HepG2 (cell line): ENCODE results near the gene RREB1.

ENCODE experiments used
- FOXP1 ChIP-seq, 2 experiments: fragments of 450-650 bp in 1 of 2; IDR thresholded peaks; 2 replicates each; pipeline ENCODE4 v1.6.1; 2017 to 2018; ENCODE audit warnings: antibody characterized with exemption in 1 of 2
- TF ChIP-seq, protein P1 (sequence below), 2 experiments: sonication (generic) in 1 of 2; formaldehyde crosslinking in 1 of 2; IDR thresholded peaks; 2 replicates each; pipeline versions ENCODE4 v1.4.0 to v1.6.1; 2018 to 2020; ENCODE audit warnings: missing genetic modification reagents in 2 of 2, borderline replicate concordance in 1 of 2, low read depth in 1 of 2, mild to moderate bottlenecking in 1 of 2, missing biosample characterization in 1 of 2

DNA sequence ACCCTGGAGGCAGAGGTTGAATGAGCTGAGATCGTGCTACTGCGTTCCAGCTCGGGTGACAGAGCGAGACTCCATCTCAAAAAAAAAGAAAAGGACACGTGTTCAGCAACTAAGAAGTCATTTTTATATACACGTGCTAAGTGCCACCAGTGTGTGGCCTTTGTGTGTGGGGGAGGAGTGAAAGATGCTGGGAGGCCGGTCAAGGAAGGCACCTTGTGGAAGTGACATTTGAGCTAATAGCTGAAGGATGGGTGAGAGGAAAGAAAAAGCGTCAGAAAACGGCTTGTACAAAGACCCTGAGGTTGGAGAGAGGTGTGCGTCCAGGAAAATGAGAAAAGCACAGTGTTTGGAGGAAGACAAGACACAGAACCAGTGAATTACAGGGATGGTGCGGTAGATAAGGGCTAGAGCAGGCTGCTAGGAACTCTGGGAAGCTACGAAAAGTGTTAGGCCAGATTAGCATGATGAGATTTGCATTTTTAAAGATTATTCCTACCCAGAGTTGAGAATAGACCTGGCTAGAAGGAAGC, 11.6 kb downstream of the RREB1 start:
- TF ChIP-seq, protein P1, sequence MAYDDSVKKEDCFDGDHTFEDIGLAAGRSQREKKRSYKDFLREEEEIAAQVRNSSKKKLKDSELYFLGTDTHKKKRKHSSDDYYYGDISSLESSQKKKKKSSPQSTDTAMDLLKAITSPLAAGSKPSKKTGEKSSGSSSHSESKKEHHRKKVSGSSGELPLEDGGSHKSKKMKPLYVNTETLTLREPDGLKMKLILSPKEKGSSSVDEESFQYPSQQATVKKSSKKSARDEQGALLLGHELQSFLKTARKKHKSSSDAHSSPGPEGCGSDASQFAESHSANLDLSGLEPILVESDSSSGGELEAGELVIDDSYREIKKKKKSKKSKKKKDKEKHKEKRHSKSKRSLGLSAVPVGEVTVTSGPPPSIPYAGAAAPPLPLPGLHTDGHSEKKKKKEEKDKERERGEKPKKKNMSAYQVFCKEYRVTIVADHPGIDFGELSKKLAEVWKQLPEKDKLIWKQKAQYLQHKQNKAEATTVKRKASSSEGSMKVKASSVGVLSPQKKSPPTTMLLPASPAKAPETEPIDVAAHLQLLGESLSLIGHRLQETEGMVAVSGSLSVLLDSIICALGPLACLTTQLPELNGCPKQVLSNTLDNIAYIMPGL (CRISPR knock-in tag; IDR thresholded peaks at IDR 0.05; ENCODE audit: borderline replicate concordance in 1 of 2, low read depth in 1 of 2): no peak
- no peak for TF ChIP-seq FOXP1 (IDR thresholded peaks at IDR 0.05)
- no peak for TF ChIP-seq FOXP1 (CRISPR knock-in tag; IDR thresholded peaks at IDR 0.05)
